HCT116 (cell line): ENCODE data around the gene EIF3M. TPM values are rescaled to one million over a fixed set of nuclear protein-coding genes. Genes with fewer than 3 reads are reported as not detected.

ENCODE experiments used
- ATAC-seq: fragments of 200-7000 bp; cut with Tn5 transposase; 2 replicates; pipeline ENCODE4 v1.9.1; 2020; ENCODE audit warnings: mild to moderate bottlenecking, moderate library complexity
- BruUV-seq: library from RNA; stranded (reverse); fragments of 400-500 nt; replicated peaks from 2 replicates; lab custom pipeline; 2021; lab: Mats Ljungman, UMichigan
- CTCF ChIA-PET: fragments of 300-600 bp; sonication (Branson Sonifier 250); formaldehyde crosslinking; loops from one replicate; lab custom pipeline; 2021; ENCODE audit warnings: antibody characterized with exemption; lab: Charles Lee
- POLR2A ChIA-PET: fragments of 300-600, 350-600 bp; sonication (Branson Sonifier 250); formaldehyde crosslinking; loops from one replicate; lab custom pipeline; 2021; ENCODE audit warnings: antibody characterized with exemption; lab: Charles Lee
- RAD21 ChIA-PET, 2 experiments: fragments of 300-600 bp; sonication (Branson Sonifier 250); formaldehyde crosslinking; loops; one replicate each; lab custom pipeline; 2023; ENCODE audit warnings: low total read pairs in 2 of 2; ENCODE audit not compliant: uncharacterized antibody in 2 of 2, unreplicated experiment in 2 of 2, low non-redundant PET in 1 of 2; lab: Charles Lee
- DNase-seq: peaks from one replicate; pipeline ENCODE4 v3.0.0-alpha.2; 2010; ENCODE audit warnings: low read depth, low spot score
- H2AFZ ChIP-seq: fragments of 200-600 bp; shearing (Covaris generic), sonication (generic); 2 replicates; pipeline ENCODE4 v1.6.1; 2017; ENCODE audit warnings: low read depth, mixed run types, mixed read lengths, antibody characterized with exemption, low read length; ENCODE audit not compliant: poor library complexity, severe bottlenecking
- H3K27ac ChIP-seq: 2 replicates; pipeline ENCODE4 v1.5.1; 2012; ENCODE audit warnings: low read depth, low read length
- H3K27me3 ChIP-seq: fragments of 200-600 bp; sonication (generic); 2 replicates; pipeline ENCODE4 v1.6.1; 2016; ENCODE audit warnings: mixed run types, low read length, mixed read lengths; ENCODE audit not compliant: insufficient read depth
- H3K36me3 ChIP-seq, 2 experiments: fragments of 200-500 bp in 1 of 2; fragments of 200-600 bp in 1 of 2; sonication (Bioruptor generic) in 1 of 2; sonication (generic) in 1 of 2; 2 replicates each; pipeline versions ENCODE4 v1.5.1 to v1.6.1; 2014 to 2016; ENCODE audit warnings: low read length in 2 of 2, inconsistent platforms in 1 of 2, mixed read lengths in 1 of 2, mixed run types in 1 of 2; ENCODE audit not compliant: insufficient read depth in 2 of 2, control insufficient read depth in 1 of 2
- H3K4me1 ChIP-seq, 2 experiments: fragments of 200-600 bp in 1 of 2; sonication (generic) in 1 of 2; 2 replicates each; pipeline versions ENCODE4 v1.5.1 to v1.6.1; 2012 to 2017; ENCODE audit warnings: low read length in 2 of 2, inconsistent platforms in 1 of 2, mild to moderate bottlenecking in 1 of 2, mixed read lengths in 1 of 2, mixed run types in 1 of 2, moderate library complexity in 1 of 2; ENCODE audit not compliant: insufficient read depth in 2 of 2, control insufficient read depth in 1 of 2
- H3K4me2 ChIP-seq: fragments of 200-600 bp; sonication (generic); 2 replicates; pipeline ENCODE4 v1.6.1; 2017; ENCODE audit warnings: mixed run types, low read length, mixed read lengths
- H3K4me3 ChIP-seq, 2 experiments: fragments of 200-600 bp in 1 of 2; sonication (generic) in 1 of 2; replicated peaks in 1 of 2; 2 replicates each; pipeline ENCODE4 v1.5.1; 2011 to 2016; ENCODE audit warnings: low read length in 2 of 2, control low read depth in 1 of 2, low read depth in 1 of 2, mild to moderate bottlenecking in 1 of 2, mixed read lengths in 1 of 2, mixed run types in 1 of 2
- H3K79me2 ChIP-seq: fragments of 200-600 bp; sonication (generic); 2 replicates; pipeline ENCODE4 v1.6.1; 2017; ENCODE audit warnings: mild to moderate bottlenecking, mixed run types, low read length, moderate library complexity, mixed read lengths; ENCODE audit not compliant: insufficient read depth
- H3K9ac ChIP-seq: fragments of 200-600 bp; sonication (generic); 2 replicates; pipeline ENCODE4 v1.6.1; 2016; ENCODE audit warnings: low read length, mixed read lengths
- H3K9me2 ChIP-seq: fragments of 200-600 bp; sonication (generic), shearing (Covaris generic); 2 replicates; pipeline ENCODE4 v1.6.1; 2017; ENCODE audit warnings: mixed run types, mild to moderate bottlenecking, moderate library complexity; ENCODE audit not compliant: insufficient read depth
- H3K9me3 ChIP-seq, 2 experiments: fragments of 200-500 bp in 1 of 2; fragments of 200-600 bp in 1 of 2; sonication (Bioruptor generic) in 1 of 2; sonication (generic) in 1 of 2; 2 replicates each; pipeline ENCODE4 v1.6.1; 2014 to 2017; ENCODE audit warnings: low read length in 2 of 2, mixed read lengths in 2 of 2, inconsistent platforms in 1 of 2, low read depth in 1 of 2, mild to moderate bottlenecking in 1 of 2, mixed run types in 1 of 2, moderate library complexity in 1 of 2; ENCODE audit not compliant: control insufficient read depth in 1 of 2, insufficient read depth in 1 of 2
- H4K20me1 ChIP-seq: fragments of 200-600 bp; sonication (generic), shearing (Covaris generic); 2 replicates; pipeline ENCODE4 v1.6.1; 2017; ENCODE audit warnings: mixed run types, mild to moderate bottlenecking, moderate library complexity; ENCODE audit not compliant: insufficient read depth
- CEBPB ChIP-seq: IDR thresholded peaks from 2 replicates; pipeline ENCODE4 v1.6.1; 2012; ENCODE audit warnings: low read depth
- EZH2 ChIP-seq: fragments of 200-600 bp; sonication (generic); IDR thresholded peaks from 2 replicates; pipeline ENCODE4 v1.6.1; 2017; ENCODE audit warnings: antibody characterized with exemption, mixed run types
- EZH2phosphoT487 ChIP-seq: fragments of 200-600 bp; IDR thresholded peaks from 2 replicates; pipeline ENCODE4 v1.6.1; 2018; ENCODE audit warnings: antibody characterized with exemption, borderline replicate concordance
- FOSL1 ChIP-seq: IDR thresholded peaks from 2 replicates; pipeline ENCODE4 v1.6.1; 2012; ENCODE audit warnings: low read depth
- POLR2AphosphoS5 ChIP-seq: IDR thresholded peaks from 2 replicates; pipeline ENCODE4 v1.6.1; 2011; ENCODE audit warnings: mild to moderate bottlenecking, low read depth, low read length, moderate library complexity
- SIN3A ChIP-seq: IDR thresholded peaks from 2 replicates; pipeline ENCODE4 v1.6.1; 2012; ENCODE audit warnings: low read depth
- SP1 ChIP-seq: IDR thresholded peaks from 2 replicates; pipeline ENCODE4 v1.6.1; 2012; ENCODE audit warnings: low read depth
- SRF ChIP-seq: IDR thresholded peaks from 2 replicates; pipeline ENCODE4 v1.6.1; 2012; ENCODE audit warnings: low read depth
- ZFX ChIP-seq: fragments of 450-650 bp; IDR thresholded peaks from 2 replicates; pipeline ENCODE4 v1.6.1; 2017
- ZNF274 ChIP-seq: fragments of 200-500 bp; sonication (Bioruptor generic); IDR thresholded peaks from 2 replicates; pipeline ENCODE4 v1.6.1; 2014; ENCODE audit warnings: mild to moderate bottlenecking, low read depth, low read length, inconsistent platforms
- intact Hi-C: fragments of 100-400 bp; cut with micrococcal nuclease; formaldehyde crosslinking; loops from 2 replicates; pipeline ENCODE4 v1.10.0; 2022
- total RNA-seq: library from RNA; stranded (reverse); gene quantifications from one replicate; pipeline ENCODE4 v1.2.1, GENCODE V29; 2021; ENCODE audit not compliant: unreplicated experiment
- TF ChIP-seq, protein P1 (sequence below), 3 experiments: fragments of 200-600 bp in 1 of 3; sonication (generic) in 1 of 3; IDR thresholded peaks in 2 of 3; conservative IDR thresholded peaks in 1 of 3; 2 replicates each; pipeline ENCODE4 v1.5.1; 2012 to 2017; ENCODE audit warnings: low read depth in 2 of 3, low read length in 2 of 3, antibody characterized with exemption in 1 of 3, borderline replicate concordance in 1 of 3, control low read depth in 1 of 3, mild to moderate bottlenecking in 1 of 3, mixed read lengths in 1 of 3, mixed run types in 1 of 3, moderate library complexity in 1 of 3; ENCODE audit not compliant: insufficient read depth in 1 of 3
- TF ChIP-seq, protein P2 (sequence below): IDR thresholded peaks from 2 replicates; pipeline ENCODE4 v1.6.1; 2012
- TF ChIP-seq, protein P3 (sequence below): IDR thresholded peaks from 2 replicates; pipeline ENCODE4 v1.6.1; 2012; ENCODE audit warnings: low read depth
- TF ChIP-seq, protein P4 (sequence below): IDR thresholded peaks from 2 replicates; pipeline ENCODE4 v1.6.1; 2011; ENCODE audit warnings: mild to moderate bottlenecking, low read length, moderate library complexity; ENCODE audit not compliant: insufficient replicate concordance; ENCODE audit errors: extremely low read depth

EIF3M gene
- total RNA-seq, 1 experiment from 2014 or later: 346 TPM

DNA sequence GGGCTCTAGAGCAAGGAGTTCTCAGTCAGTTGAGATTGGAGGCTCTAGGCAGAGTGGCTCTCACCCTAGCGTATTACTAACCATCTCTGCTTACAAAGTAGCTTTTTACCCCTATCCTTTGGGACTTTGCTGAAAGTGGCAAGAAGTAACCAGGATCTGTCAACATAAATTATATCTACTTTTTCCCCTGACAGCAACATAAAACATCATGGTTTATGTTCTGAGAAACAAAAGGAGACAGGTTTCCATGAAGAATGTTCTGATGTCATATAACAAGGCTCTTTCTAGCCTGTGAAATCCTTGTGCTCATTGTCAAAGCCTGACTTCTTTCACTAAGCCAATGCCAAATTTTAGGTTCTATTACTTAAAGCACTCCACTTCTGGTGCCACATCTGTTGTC lies 7.2 kb upstream of the EIF3M start (continued):
- TF ChIP-seq, protein P1, sequence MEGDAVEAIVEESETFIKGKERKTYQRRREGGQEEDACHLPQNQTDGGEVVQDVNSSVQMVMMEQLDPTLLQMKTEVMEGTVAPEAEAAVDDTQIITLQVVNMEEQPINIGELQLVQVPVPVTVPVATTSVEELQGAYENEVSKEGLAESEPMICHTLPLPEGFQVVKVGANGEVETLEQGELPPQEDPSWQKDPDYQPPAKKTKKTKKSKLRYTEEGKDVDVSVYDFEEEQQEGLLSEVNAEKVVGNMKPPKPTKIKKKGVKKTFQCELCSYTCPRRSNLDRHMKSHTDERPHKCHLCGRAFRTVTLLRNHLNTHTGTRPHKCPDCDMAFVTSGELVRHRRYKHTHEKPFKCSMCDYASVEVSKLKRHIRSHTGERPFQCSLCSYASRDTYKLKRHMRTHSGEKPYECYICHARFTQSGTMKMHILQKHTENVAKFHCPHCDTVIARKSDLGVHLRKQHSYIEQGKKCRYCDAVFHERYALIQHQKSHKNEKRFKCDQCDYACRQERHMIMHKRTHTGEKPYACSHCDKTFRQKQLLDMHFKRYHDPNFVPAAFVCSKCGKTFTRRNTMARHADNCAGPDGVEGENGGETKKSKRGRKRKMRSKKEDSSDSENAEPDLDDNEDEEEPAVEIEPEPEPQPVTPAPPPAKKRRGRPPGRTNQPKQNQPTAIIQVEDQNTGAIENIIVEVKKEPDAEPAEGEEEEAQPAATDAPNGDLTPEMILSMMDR (IDR thresholded peaks at IDR 0.05 in 2 of 3, conservative IDR thresholded peaks at IDR 0.05 in 1 of 3; ENCODE audit: borderline replicate concordance in 1 of 3, insufficient read depth in 1 of 3, low read depth in 2 of 3, low read length in 2 of 3): no peak
- TF ChIP-seq ZNF274: no peak
- no peak for TF ChIP-seq ZFX
- no peak for TF ChIP-seq CEBPB
- no peak for TF ChIP-seq EZH2phosphoT487
- no peak for TF ChIP-seq SIN3A
- no peak for TF ChIP-seq EZH2
- no peak for TF ChIP-seq FOSL1
- no peak for TF ChIP-seq POLR2AphosphoS5

DNA sequence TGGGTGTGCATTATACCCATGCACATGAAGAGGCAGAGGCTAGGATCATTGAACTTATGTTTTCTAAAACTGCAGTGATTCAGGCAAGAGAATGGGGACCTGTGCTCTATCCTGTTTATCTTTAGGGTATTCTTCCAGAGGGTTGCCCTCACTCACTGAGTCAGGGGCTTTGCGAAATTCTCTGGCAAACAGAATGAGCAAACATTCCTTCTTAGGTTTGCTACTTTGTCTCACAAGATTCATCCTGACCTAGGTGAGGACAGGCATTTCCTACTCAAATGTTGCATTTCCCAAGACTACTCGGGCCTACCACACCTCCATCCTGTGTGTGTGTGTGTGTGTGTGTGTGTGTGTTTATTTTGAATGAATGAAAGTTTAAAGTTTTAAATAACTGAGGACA lies 2.7 kb upstream of the EIF3M start:
- Histone ChIP-seq H3K27me3 (no peaks in the 10 kb centered on the region), H3K4me3 (no peak overlapping the region), H3K79me2 (peaks cover 24% of the 10 kb centered on the region), H3K9me2 (no peaks in the 10 kb centered on the region), H3K4me1 (peaks cover 4 to 23% of the 10 kb centered on the region in 2 experiments; a peak in 3 of 4 replicates), H2AFZ (no peak overlapping the region), H3K4me2 (no peak overlapping the region), H3K36me3 (no peaks in the 10 kb centered on the region), H3K27ac (no peak overlapping the region), H4K20me1 (peaks cover 5% of the 10 kb centered on the region; the same call in 1 of the 2 replicates), H3K9me3 (no peaks in the 10 kb centered on the region), H3K9ac (no peak overlapping the region)
- POLR2A ChIA-PET: no interaction called here
- BruUV-seq: no TSS peak
- RAD21 ChIA-PET: no interaction called here
- CTCF ChIA-PET: no interaction called here
- no peak for DNase-seq
- no peak for ATAC-seq
- intact Hi-C loops: no loop called here
- TF ChIP-seq, protein P2, sequence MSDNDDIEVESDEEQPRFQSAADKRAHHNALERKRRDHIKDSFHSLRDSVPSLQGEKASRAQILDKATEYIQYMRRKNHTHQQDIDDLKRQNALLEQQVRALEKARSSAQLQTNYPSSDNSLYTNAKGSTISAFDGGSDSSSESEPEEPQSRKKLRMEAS: no peak
- TF ChIP-seq EZH2phosphoT487: no peak
- TF ChIP-seq, protein P1 (IDR thresholded peaks at IDR 0.05 in 2 of 3, conservative IDR thresholded peaks at IDR 0.05 in 1 of 3; ENCODE audit: borderline replicate concordance in 1 of 3, insufficient read depth in 1 of 3, low read depth in 2 of 3, low read length in 2 of 3): no peak
- no peak for TF ChIP-seq SP1
- TF ChIP-seq POLR2AphosphoS5: no peak
- no peak for TF ChIP-seq EZH2
- TF ChIP-seq, protein P3, sequence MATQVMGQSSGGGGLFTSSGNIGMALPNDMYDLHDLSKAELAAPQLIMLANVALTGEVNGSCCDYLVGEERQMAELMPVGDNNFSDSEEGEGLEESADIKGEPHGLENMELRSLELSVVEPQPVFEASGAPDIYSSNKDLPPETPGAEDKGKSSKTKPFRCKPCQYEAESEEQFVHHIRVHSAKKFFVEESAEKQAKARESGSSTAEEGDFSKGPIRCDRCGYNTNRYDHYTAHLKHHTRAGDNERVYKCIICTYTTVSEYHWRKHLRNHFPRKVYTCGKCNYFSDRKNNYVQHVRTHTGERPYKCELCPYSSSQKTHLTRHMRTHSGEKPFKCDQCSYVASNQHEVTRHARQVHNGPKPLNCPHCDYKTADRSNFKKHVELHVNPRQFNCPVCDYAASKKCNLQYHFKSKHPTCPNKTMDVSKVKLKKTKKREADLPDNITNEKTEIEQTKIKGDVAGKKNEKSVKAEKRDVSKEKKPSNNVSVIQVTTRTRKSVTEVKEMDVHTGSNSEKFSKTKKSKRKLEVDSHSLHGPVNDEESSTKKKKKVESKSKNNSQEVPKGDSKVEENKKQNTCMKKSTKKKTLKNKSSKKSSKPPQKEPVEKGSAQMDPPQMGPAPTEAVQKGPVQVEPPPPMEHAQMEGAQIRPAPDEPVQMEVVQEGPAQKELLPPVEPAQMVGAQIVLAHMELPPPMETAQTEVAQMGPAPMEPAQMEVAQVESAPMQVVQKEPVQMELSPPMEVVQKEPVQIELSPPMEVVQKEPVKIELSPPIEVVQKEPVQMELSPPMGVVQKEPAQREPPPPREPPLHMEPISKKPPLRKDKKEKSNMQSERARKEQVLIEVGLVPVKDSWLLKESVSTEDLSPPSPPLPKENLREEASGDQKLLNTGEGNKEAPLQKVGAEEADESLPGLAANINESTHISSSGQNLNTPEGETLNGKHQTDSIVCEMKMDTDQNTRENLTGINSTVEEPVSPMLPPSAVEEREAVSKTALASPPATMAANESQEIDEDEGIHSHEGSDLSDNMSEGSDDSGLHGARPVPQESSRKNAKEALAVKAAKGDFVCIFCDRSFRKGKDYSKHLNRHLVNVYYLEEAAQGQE: no peak
- TF ChIP-seq ZFX: no peak
- TF ChIP-seq, protein P4, sequence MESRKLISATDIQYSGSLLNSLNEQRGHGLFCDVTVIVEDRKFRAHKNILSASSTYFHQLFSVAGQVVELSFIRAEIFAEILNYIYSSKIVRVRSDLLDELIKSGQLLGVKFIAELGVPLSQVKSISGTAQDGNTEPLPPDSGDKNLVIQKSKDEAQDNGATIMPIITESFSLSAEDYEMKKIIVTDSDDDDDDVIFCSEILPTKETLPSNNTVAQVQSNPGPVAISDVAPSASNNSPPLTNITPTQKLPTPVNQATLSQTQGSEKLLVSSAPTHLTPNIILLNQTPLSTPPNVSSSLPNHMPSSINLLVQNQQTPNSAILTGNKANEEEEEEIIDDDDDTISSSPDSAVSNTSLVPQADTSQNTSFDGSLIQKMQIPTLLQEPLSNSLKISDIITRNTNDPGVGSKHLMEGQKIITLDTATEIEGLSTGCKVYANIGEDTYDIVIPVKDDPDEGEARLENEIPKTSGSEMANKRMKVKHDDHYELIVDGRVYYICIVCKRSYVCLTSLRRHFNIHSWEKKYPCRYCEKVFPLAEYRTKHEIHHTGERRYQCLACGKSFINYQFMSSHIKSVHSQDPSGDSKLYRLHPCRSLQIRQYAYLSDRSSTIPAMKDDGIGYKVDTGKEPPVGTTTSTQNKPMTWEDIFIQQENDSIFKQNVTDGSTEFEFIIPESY: no peak
- TF ChIP-seq SRF: no peak
